Gastroesophageal sphincter (tissue), 4 donors: ENCODE measurements around the gene NCAPG. TPM values are rescaled to one million over a fixed set of nuclear protein-coding genes. Genes with fewer than 3 reads are reported as not detected.

Experiments
- ATAC-seq: fragments of 150-250 bp; one replicate; pipeline ENCODE4 v1.9.1; 2016; ENCODE audit warnings: mild to moderate bottlenecking, moderate library complexity
- H3K27ac ChIP-seq, 4 donors: fragments of 200-600 bp; sonication (generic) in 3 of 4; 1 replicate in 3 of 4; 2 replicates in 1 of 4; pipeline ENCODE4 v1.5.1; 2016 to 2019
- H3K27me3 ChIP-seq: fragments of 200-600 bp; sonication (generic); one replicate; pipeline ENCODE4 v1.5.1; 2019
- H3K36me3 ChIP-seq, 2 donors: fragments of 200-600 bp; sonication (generic); one replicate each; pipeline ENCODE4 v1.5.1; 2019; ENCODE audit warnings: control low read depth in 1 of 2
- H3K4me1 ChIP-seq, 3 donors: fragments of 200-600 bp; sonication (generic); 1 replicate in 2 of 3; 2 replicates in 1 of 3; pipeline ENCODE4 v1.5.1; 2016 to 2019; ENCODE audit warnings: control low read depth in 2 of 3
- H3K4me3 ChIP-seq, 2 donors: fragments of 200-600 bp; sonication (generic); one replicate each; pipeline ENCODE4 v1.5.1; 2019; ENCODE audit warnings: mild to moderate bottlenecking in 1 of 2, moderate library complexity in 1 of 2
- H3K9me3 ChIP-seq, 3 donors: fragments of 200-600 bp; sonication (generic); one replicate each; pipeline ENCODE4 v1.5.1; 2017 to 2019; ENCODE audit warnings: control low read depth in 2 of 3
- EP300 ChIP-seq: sonication (generic); formaldehyde crosslinking; IDR thresholded peaks from one replicate; pipeline ENCODE4 v1.6.1; 2017; ENCODE audit warnings: antibody characterized with exemption, mild to moderate bottlenecking
- POLR2A ChIP-seq, 2 donors: fragments of 450-650 bp; IDR thresholded peaks; one replicate each; pipeline ENCODE4 v1.6.1; 2017; ENCODE audit warnings: antibody characterized with exemption in 2 of 2, mild to moderate bottlenecking in 2 of 2, moderate library complexity in 1 of 2
- POLR2AphosphoS5 ChIP-seq: sonication (generic); formaldehyde crosslinking; IDR thresholded peaks from one replicate; pipeline ENCODE4 v1.6.1; 2017; ENCODE audit warnings: antibody characterized with exemption
- WGBS, 2 donors: methylation state at CpG; one replicate each; pipeline ENCODE4 v1.1.5; 2018; ENCODE audit warnings: low coverage in 1 of 2; 5-methylcytosine and 5-hydroxymethylcytosine counted together
- total RNA-seq, 4 donors: library from RNA; depleted of rRNA; stranded (reverse); fragments of >200 nt; gene quantifications; one replicate each; pipeline ENCODE4 v1.1.0, GENCODE V29; 2016
- TF ChIP-seq, protein P1 (sequence below), 4 experiments: fragments of 200-600 bp in 2 of 4; fragments of 450-650 bp in 2 of 4; sonication (generic) in 1 of 4; IDR thresholded peaks; one replicate each; pipeline ENCODE4 v1.5.1; 2017 to 2019; ENCODE audit warnings: antibody characterized with exemption in 4 of 4, mild to moderate bottlenecking in 2 of 4, moderate library complexity in 2 of 4

NCAPG gene
- total RNA-seq, 4 donors from 2014 or later = 1.4 to 3.0 TPM; not detected in 2

DNA sequence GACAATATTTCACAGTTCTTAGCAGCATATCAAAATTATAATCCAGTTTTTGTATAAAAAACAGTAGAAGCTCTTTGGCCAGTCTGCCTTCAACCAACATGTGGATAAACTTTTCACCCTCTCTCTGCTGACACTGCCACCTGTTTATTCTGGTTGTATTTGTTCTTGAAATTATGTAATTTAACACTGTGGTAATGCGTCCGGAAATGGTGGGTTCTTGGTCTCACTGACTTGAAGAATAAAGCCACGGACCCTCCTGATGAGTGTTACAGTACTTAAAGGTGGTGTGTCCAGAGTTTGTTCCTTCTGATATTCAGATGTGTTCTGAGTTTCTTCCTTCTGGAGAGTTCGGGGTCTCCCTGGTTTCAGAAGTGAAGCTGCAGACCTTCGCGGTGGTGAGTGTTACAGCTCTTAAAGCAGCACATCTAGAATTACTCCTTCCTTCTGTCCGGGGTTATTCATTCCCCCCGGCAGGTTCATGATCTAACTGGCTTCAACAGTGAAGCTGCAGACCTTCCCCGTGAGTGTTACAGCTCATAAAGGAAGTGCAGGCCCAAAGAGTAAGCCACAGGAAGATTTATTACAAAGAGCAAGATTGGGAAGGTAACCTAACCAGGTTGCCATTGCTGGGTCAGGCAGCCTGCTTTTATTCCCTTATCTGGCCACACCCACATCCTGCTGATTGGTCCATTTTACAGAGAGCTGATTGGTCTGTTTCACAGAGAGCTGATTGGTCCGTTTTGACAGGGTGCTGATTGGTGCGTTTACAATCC lies 45.1 kb upstream of the NCAPG start:
- no peak for ATAC-seq
- Histone ChIP-seq H3K4me1 (no peaks in the 10 kb centered on the region), H3K36me3 (no peaks in the 10 kb centered on the region), H3K9me3 (peaks cover 0 to 8% (median 0%) of the 10 kb centered on the region in 3 donors), H3K27me3 (no peaks in the 10 kb centered on the region), H3K27ac (no peak overlapping the region), H3K4me3 (no peak overlapping the region)
- WGBS, 2 donors = 76 to 92% methylated on average over 6 to 11 of the region's 11 CpGs
- TF ChIP-seq POLR2AphosphoS5 = no peak
- TF ChIP-seq POLR2A (IDR thresholded peaks at IDR 0.05) = no peak
- TF ChIP-seq, protein P1, sequence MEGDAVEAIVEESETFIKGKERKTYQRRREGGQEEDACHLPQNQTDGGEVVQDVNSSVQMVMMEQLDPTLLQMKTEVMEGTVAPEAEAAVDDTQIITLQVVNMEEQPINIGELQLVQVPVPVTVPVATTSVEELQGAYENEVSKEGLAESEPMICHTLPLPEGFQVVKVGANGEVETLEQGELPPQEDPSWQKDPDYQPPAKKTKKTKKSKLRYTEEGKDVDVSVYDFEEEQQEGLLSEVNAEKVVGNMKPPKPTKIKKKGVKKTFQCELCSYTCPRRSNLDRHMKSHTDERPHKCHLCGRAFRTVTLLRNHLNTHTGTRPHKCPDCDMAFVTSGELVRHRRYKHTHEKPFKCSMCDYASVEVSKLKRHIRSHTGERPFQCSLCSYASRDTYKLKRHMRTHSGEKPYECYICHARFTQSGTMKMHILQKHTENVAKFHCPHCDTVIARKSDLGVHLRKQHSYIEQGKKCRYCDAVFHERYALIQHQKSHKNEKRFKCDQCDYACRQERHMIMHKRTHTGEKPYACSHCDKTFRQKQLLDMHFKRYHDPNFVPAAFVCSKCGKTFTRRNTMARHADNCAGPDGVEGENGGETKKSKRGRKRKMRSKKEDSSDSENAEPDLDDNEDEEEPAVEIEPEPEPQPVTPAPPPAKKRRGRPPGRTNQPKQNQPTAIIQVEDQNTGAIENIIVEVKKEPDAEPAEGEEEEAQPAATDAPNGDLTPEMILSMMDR (IDR thresholded peaks at IDR 0.05) = no peak
- TF ChIP-seq EP300 = no peak

DNA sequence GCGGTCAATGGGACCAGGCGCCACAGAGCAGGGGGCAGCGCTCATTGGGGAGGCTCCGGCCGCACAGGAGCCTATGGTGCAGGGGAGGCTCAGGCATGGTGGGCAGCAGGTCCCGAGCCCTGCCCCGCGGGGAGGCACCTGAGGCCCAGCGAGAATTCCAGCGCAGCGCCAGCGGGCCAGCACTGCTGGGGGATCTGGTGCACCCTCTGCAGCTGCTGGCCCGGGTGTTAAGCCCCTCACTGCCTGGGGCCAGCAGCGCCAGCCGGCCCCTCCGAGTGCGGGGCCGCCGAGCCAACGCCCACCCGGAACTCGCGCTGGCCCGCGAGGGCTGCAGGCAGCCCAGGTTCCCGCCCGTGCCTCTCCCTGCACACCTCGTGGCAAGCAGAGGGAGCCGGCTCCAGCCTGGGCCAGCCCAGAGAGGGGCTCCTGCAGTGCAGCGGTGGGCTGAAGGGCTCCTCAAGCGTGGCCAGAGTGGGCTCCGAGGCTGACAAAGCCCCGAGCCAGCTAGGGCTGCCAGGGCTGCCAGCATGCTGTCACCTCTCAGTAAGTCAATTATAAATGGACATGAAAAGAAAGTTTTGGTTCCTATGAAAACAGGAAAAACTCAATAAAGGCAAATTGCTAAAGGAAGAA lies 43.8 kb upstream of the NCAPG start:
- ATAC-seq = no peak
- Histone ChIP-seq H3K36me3 (no peaks in the 10 kb centered on the region), H3K27ac (no peak overlapping the region), H3K4me3 (no peak overlapping the region), H3K4me1 (no peaks in the 10 kb centered on the region), H3K9me3 (peaks cover 0 to 8% (median 0%) of the 10 kb centered on the region in 3 donors), H3K27me3 (no peaks in the 10 kb centered on the region)
- 100% methylated on average over 4 of the region's 33 CpGs; no CpG with 5 or more reads in 1 of the 2 donors for WGBS, 2 donors
- TF ChIP-seq POLR2AphosphoS5 (no peak), POLR2A (IDR thresholded peaks at IDR 0.05) (no peak), EP300 (no peak)
- TF ChIP-seq, protein P1 (IDR thresholded peaks at IDR 0.05) = no peak

DNA sequence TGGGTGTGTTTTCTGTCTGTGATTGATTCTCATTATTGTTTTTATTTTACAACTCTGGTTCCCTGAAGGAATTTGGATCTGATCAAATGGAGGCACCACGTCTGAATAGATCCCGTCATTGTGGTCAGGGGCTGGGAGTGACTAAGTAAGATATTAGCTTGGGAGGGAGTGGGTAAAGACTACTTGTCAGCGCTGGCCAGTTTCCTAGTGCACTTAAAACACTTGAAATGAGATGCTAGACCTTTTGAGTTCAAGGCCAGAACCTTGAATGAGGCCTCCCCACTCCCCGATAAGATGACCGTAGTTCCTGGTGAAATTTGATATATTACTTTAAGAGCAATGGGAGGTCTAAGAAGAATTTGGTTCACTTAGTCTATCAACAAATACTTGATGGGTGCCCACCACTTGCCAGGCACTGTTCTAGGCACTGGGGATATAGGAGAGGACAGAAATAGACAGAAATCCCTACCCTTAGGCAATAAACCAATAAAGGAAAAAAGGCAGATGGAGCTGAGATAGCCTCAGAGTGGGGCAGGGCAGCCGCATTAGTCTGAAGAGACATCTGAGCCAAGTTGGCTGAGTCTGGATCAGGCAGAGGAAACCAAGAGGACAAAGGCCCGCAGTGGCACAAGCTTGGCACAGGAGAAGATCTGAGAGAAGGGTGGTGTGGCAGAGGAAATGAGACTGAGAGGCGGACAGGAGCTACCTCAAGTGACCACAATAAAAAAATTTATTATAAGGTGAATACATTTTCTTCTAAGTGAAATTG lies 41.2 kb upstream of the NCAPG start:
- Histone ChIP-seq H3K4me3 (no peak overlapping the region), H3K9me3 (peaks cover 0 to 8% (median 0%) of the 10 kb centered on the region in 3 donors), H3K4me1 (no peaks in the 10 kb centered on the region), H3K36me3 (no peaks in the 10 kb centered on the region), H3K27ac (no peak overlapping the region), H3K27me3 (no peaks in the 10 kb centered on the region)
- no peak for ATAC-seq
- TF ChIP-seq POLR2AphosphoS5 (no peak), EP300 (no peak), POLR2A (IDR thresholded peaks at IDR 0.05) (no peak)
- TF ChIP-seq, protein P1 (IDR thresholded peaks at IDR 0.05) = no peak
- WGBS, 2 donors = 61 to 63% methylated on average over 5 to 8 of the region's 8 CpGs

DNA sequence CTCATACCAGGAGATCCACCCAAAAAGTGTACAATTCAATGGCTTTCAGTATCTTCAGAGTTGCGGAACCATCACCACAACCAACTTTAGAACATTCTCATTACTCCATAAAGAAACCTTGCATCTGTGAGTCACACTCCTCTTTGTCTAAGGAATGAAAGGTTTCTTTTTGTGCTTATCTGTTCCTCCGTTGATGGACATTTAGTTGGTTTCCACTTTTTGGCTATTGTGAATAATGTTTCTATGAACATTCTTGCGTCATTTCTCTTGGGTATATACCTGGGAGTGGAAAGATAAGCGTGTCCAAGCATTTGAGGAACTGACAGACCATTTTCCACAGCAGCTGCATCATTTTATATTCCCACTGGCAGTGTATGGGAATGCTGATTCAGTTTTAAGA lies 39.9 kb upstream of the NCAPG start:
- H3K27me3 ChIP-seq = no peaks in the 10 kb centered on the region
- no peak for ATAC-seq
- H3K36me3 ChIP-seq = no peaks in the 10 kb centered on the region
- WGBS, 2 donors = 51 to 60% methylated on average over 4 of the region's 4 CpGs
- no peaks in the 10 kb centered on the region for H3K4me1 ChIP-seq
- no peak for TF ChIP-seq EP300
- TF ChIP-seq POLR2AphosphoS5 = no peak
- no peak for TF ChIP-seq POLR2A (IDR thresholded peaks at IDR 0.05)
- TF ChIP-seq, protein P1 (IDR thresholded peaks at IDR 0.05) = no peak
- H3K27ac ChIP-seq = no peak overlapping the region
- H3K9me3 ChIP-seq = peaks cover 0 to 8% (median 0%) of the 10 kb centered on the region in 3 donors
- H3K4me3 ChIP-seq = no peak overlapping the region
